H1 (cell line): Measurements from ENCODE around the gene POLR1H.

Experiments used
- ATF3 ChIP-seq: IDR thresholded peaks from 2 replicates; pipeline ENCODE4 v1.6.1; 2011; ENCODE audit warnings: low read depth, mild to moderate bottlenecking, low read length; ENCODE audit not compliant: insufficient read depth
- CREB1 ChIP-seq: IDR thresholded peaks from 2 replicates; pipeline ENCODE4 v1.6.1; 2012; ENCODE audit warnings: inconsistent platforms
- CTCF ChIP-seq, 3 experiments: IDR thresholded peaks; 1 replicate in 2 of 3; 2 replicates in 1 of 3; pipeline versions ENCODE4 v1.5.1 to v1.6.1; 2011; ENCODE audit warnings: low read length in 3 of 3, mild to moderate bottlenecking in 3 of 3, inconsistent platforms in 2 of 3, low read depth in 1 of 3, moderate library complexity in 1 of 3; ENCODE audit not compliant: insufficient read depth in 1 of 3; ENCODE audit errors: control extremely low read depth in 1 of 3
- HDAC2 ChIP-seq, 2 experiments: fragments of 300-600 bp in 1 of 2; sonication (generic) in 1 of 2; IDR thresholded peaks; 2 replicates each; pipeline ENCODE4 v1.6.1; 2011 to 2012; ENCODE audit warnings: low read depth in 2 of 2, low read length in 2 of 2, mild to moderate bottlenecking in 2 of 2, moderate library complexity in 2 of 2, borderline replicate concordance in 1 of 2, inconsistent platforms in 1 of 2
- POLR2A ChIP-seq, 2 experiments: IDR thresholded peaks; 1 replicate in 1 of 2; 2 replicates in 1 of 2; pipeline ENCODE4 v1.6.1; 2011; ENCODE audit warnings: low read depth in 2 of 2, low read length in 2 of 2, mild to moderate bottlenecking in 2 of 2; ENCODE audit errors: control extremely low read depth in 1 of 2
- RAD21 ChIP-seq, 2 experiments: IDR thresholded peaks in 1 of 2; conservative IDR thresholded peaks in 1 of 2; 2 replicates each; pipeline ENCODE4 v1.6.1; 2011; ENCODE audit warnings: low read depth in 2 of 2, low read length in 2 of 2, improper control_type of control experiment in 1 of 2, inconsistent platforms in 1 of 2, mild to moderate bottlenecking in 1 of 2, moderate library complexity in 1 of 2
- SP1 ChIP-seq: IDR thresholded peaks from 2 replicates; pipeline ENCODE4 v1.6.1; 2011; ENCODE audit warnings: low read depth, low read length

GRCh38 chr6:30043744-30044143 is 17.3 kb upstream of the POLR1H start:
- TF ChIP-seq CTCF (IDR thresholded peaks at IDR 0.05; ENCODE audit: control extremely low read depth in 1 of 3, insufficient read depth in 1 of 3, low read depth in 1 of 3, low read length in 3 of 3) (no peak), RAD21 (IDR thresholded peaks at IDR 0.05 in 1 of 2, conservative IDR thresholded peaks at IDR 0.05 in 1 of 2; ENCODE audit: low read depth in 2 of 2, low read length in 2 of 2) (no peak), ATF3 (no peak), CREB1 (no peak), POLR2A (IDR thresholded peaks at IDR 0.05; ENCODE audit: control extremely low read depth in 1 of 2, low read depth in 2 of 2, low read length in 2 of 2) (no peak), HDAC2 (IDR thresholded peaks at IDR 0.05; ENCODE audit: borderline replicate concordance in 1 of 2, low read depth in 2 of 2, low read length in 2 of 2) (no peak), SP1 (no peak)
